ENCODE data around the gene ZNF205. TPM values are rescaled to one million over a fixed set of nuclear protein-coding genes. Genes with fewer than 3 reads are reported as not detected.

The ZNF205 gene
- total and polyA plus RNA-seq, 2 experiments from 2014 or later = 16.6 to 29.1 TPM

DNA sequence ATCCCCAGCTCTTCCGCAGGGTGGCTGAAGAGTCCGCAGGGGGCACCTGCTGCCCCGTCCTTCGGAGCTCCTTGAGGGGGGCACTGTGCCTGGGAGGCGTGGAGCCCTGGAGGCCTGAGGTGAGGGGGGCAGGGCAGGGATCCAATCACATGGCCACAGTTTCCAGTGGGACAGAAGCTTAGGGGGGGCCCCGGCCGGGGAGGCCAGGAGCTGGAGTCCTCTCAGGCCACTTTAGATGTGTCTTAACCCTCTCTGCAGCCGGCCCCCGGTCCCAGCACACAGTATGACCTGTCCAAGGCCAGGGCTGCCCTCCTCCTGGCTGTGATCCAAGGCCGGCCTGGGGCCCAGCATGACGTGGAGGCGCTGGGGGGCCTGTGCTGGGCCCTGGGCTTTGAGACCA lies 33.3 kb downstream of the ZNF205 start (continued):
- TF ChIP-seq REST (IDR thresholded peaks at IDR 0.05; ENCODE audit: unreplicated experiment) = no peak
- no peak for TF ChIP-seq JUNB (IDR thresholded peaks at IDR 0.05; ENCODE audit: unreplicated experiment)
- no peak for TF ChIP-seq STAT1 (IDR thresholded peaks at IDR 0.05; ENCODE audit: unreplicated experiment)

DNA sequence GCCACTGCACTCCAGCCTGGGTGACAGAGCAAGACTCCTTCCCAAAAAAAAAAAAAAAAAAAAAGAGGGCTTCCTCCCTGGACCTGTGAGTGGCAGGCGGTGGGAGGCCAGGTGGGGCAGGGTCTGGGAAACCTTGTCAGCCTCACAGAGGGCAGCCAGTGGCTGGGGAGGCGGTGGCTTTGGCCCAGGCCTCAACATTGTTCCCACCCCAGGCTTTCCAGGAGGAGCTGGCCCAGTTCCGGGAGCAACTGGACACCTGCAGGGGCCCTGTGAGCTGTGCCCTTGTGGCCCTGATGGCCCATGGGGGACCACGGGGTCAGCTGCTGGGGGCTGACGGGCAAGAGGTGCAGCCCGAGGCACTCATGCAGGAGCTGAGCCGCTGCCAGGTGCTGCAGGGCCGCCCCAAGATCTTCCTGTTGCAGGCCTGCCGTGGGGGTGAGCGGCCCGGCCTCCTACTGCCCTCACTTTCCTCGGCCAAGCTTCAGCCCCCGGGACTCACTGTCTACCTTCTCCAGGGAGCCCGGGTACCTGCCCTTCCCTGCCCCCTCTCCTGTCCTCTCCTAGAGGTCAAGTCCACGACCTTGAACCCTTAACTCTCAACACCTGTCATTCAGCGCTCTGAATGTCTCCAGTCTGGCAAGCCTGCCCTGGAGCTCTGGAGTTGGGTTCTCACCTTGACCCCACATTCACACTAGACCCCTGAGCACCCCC lies 34.8 kb downstream of the ZNF205 start:
- Mint-ChIP-seq H3K27ac (no peak overlapping the region), H3K9me3 (peaks cover 7% of the 10 kb centered on the region; the same call in 2 of the 3 replicates), H3K27me3 (ENCODE audit: insufficient read depth, low read depth, poor library complexity) (peaks cover 31% of the 10 kb centered on the region), H3K4me3 (no peak overlapping the region; the same call in 2 of the 3 replicates), H3K4me1 (peaks cover 10% of the 10 kb centered on the region), H3K36me3 (ENCODE audit: low read depth) (peaks cover 4% of the 10 kb centered on the region)
- no peaks in the 10 kb centered on the region for H3K79me2 ChIP-seq (replicated peaks; ENCODE audit: insufficient read depth)
- no peak overlapping the region for H3K27ac ChIP-seq (ENCODE audit: low read depth)
- no peak for ATAC-seq
- H2AFZ ChIP-seq = no peak overlapping the region
- DNase-seq (ENCODE audit: low spot score) = no peak
- H3K4me2 ChIP-seq = no peak overlapping the region
- H4K20me1 ChIP-seq (replicated peaks; ENCODE audit: insufficient read depth) = no peaks in the 10 kb centered on the region
- peaks cover 5% of the 10 kb centered on the region; the same call in 1 of the 2 replicates for H3K4me1 ChIP-seq (ENCODE audit: insufficient read depth)
- no peak overlapping the region for H3K4me3 ChIP-seq
- peaks cover 25% of the 10 kb centered on the region for H3F3A ChIP-seq (replicated peaks; ENCODE audit: low read depth)
- no peak for TF ChIP-seq EZH2phosphoT487 (IDR thresholded peaks at IDR 0.05; ENCODE audit: unreplicated experiment)
- TF ChIP-seq ZNF331 (CRISPR knock-in tag; IDR thresholded peaks at IDR 0.05; ENCODE audit: low read depth) = no peak
- no peak for TF ChIP-seq ZNF114 (CRISPR knock-in tag; IDR thresholded peaks at IDR 0.05)
- TF ChIP-seq EZH2 (IDR thresholded peaks at IDR 0.05; ENCODE audit: low read depth, unreplicated experiment) = no peak
- TF ChIP-seq POLR2AphosphoS5 (IDR thresholded peaks at IDR 0.05; ENCODE audit: low read depth) = no peak
- TF ChIP-seq CTCF (conservative IDR thresholded peaks at IDR 0.05; ENCODE audit: low read depth in 2 of 2) = no peak
- no peak for TF ChIP-seq REST (IDR thresholded peaks at IDR 0.05; ENCODE audit: unreplicated experiment)
- TF ChIP-seq STAT1 (IDR thresholded peaks at IDR 0.05; ENCODE audit: unreplicated experiment) = no peak
- no peak for TF ChIP-seq JUNB (IDR thresholded peaks at IDR 0.05; ENCODE audit: unreplicated experiment)
- TF ChIP-seq, protein P1, sequence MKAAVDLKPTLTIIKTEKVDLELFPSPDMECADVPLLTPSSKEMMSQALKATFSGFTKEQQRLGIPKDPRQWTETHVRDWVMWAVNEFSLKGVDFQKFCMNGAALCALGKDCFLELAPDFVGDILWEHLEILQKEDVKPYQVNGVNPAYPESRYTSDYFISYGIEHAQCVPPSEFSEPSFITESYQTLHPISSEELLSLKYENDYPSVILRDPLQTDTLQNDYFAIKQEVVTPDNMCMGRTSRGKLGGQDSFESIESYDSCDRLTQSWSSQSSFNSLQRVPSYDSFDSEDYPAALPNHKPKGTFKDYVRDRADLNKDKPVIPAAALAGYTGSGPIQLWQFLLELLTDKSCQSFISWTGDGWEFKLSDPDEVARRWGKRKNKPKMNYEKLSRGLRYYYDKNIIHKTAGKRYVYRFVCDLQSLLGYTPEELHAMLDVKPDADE (IDR thresholded peaks at IDR 0.05) = no peak
- TF ChIP-seq CREB1 (CRISPR knock-in tag; IDR thresholded peaks at IDR 0.05; ENCODE audit: low read depth) = no peak
- H3K36me3 ChIP-seq (ENCODE audit: insufficient read depth) = no peaks in the 10 kb centered on the region
- peaks cover 16% of the 10 kb centered on the region for H3K27me3 ChIP-seq (ENCODE audit: insufficient read depth)
- H3K9me2 ChIP-seq (ENCODE audit: insufficient read depth) = no peaks in the 10 kb centered on the region
